Activated CD4-positive, alpha-beta T cell treated with anti-CD3 and anti-CD28 coated beads, Interleukin-2, Interleukin-4, amounts not matched to agents 100 ng/mL and 50 ng/mL, durations not matched to agents 16 hours and 8 hours (primary cell): ENCODE results near the gene CNTN5.

Experiments used
- DNase-seq: peaks from one replicate; pipeline ENCODE4 v3.0.0-alpha.2; 2020; ENCODE audit warnings: low spot score

The CNTN5 gene

GRCh38 chr11:100338144-100338840 is 1317.5 kb downstream of the CNTN5 start:
- no peak for DNase-seq

DNA sequence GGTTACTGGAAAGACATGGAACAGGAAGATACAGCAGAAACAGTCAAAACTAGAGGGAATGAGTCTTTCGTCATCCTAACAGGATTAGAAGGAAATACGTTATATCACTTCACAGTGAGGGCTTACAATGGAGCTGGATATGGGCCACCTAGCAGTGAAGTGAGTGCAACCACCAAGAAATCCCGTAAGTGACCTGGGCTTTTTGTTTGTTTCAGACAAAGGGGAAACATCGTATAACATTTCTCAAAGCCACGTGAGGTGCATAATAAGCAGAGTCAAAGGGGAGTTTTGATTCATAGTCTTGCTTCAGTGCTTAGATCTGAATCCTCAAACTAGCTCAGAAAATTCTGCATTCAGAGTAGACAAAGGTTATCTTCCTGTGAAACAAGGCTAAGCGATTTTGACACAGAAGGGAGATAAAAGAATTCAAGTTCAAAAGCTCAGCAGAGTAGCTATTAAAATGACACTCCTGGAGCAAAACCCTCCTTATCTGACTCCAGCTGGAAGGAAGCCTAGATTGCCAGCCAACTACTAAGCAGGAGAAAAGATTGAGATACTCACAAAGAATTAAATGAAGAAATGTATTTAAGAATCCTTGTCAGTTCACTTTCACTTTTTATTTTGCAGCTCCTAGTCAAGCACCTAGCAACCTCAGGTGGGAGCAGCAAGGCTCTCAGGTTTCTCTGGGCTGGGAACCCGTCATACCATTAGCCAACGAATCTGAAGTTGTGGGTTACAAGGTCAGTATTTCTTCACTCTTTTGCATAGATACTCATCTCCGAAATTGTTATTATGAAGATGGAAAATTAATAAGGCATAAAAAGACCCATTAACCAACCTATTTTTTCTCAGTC is 1319.9 kb downstream of the CNTN5 start:
- no peak for DNase-seq

DNA sequence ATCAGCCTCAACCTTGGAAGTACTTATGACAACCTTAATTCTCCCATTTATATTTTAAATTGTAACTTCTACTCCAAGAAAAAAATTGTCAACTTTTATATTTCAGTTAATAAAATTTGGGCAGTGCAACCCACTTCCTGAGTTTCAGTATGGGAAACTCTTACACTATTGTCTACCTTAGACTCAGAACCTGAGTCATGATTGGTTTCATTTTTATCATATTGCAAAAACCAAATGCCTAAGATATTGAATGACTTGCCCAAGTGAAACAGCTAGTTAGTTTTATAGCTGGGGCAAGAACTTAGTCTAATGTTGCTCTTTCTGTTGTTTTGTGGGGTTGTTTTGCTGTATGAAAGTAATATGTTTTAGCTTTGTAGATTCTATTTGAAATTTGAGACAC is 1332.3 kb downstream of the CNTN5 start:
- DNase-seq: no peak

- no peak for DNase-seq
Measured at GRCh38 chr11:100354736-100355135, 1334.0 kb downstream of the CNTN5 start.

GRCh38 chr11:100356035-100356434 is 1335.3 kb downstream of the CNTN5 start:
- DNase-seq: no peak

- no peak for DNase-seq
Measured at GRCh38 chr11:100359281-100359680, 1338.5 kb downstream of the CNTN5 start.

- DNase-seq: no peak
Measured at GRCh38 chr11:100367892-100368291, 1347.1 kb downstream of the CNTN5 start.

DNA sequence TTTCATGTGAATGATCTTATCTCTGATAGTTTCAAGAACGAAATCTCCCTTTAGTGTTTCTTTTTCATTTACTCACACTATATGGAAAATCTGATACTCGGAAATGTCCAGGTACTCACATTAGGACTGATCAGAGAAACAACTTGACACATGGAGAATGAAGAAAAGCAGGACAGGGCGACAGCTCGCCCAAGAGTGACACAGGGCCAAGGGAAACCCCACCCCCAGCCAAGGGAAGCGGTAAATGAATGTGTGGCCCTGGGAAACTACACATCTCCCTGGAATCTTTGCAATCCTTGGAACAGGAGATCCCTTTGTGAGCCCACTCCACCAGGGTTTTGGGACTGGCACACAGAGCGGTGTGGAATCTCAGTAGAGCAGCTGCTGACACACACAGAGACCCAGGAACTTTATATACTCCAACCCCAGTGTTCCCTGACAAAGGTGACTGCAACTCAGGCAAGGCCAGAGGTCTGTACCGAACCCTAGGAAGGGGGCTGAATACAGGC is 1362.7 kb downstream of the CNTN5 start:
- no peak for DNase-seq

DNA sequence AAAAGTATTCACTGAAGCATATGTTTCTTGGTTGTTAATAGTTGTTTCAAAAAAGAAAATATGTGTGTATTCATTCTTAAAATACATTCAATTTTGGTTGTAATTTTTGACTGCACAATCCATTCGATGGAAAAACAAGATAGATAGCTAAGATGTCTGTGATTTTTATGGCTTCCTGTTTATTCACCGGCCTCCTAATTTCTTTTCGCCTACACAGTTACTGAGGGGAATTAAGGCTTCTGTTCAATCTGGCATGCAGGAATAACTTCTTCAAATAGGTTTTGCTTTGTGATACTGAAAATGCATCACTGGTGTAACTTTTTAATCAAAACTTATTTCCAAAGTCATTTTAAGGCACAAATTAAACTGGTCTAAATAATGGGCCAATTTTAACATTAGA is 1375.5 kb downstream of the CNTN5 start:
- no peak for DNase-seq

DNA sequence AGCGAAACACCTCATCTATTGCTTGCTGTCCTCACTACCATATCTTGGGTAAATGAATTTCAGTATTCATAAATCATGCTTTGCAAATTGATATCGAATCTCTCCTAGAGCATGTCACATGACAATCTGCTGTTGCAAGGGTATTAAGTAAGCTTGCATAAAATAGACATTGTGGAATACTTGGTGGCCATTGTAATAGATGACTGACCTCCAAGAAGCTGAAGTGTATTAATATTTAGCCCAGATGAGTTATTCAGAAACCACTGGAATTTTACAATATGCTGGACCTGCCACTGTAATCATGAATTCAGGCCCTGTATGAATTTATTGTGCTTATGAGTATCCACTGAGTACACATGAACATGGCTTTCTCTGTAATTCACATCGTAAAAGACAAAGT is 1376.7 kb downstream of the CNTN5 start:
- DNase-seq: no peak

DNA sequence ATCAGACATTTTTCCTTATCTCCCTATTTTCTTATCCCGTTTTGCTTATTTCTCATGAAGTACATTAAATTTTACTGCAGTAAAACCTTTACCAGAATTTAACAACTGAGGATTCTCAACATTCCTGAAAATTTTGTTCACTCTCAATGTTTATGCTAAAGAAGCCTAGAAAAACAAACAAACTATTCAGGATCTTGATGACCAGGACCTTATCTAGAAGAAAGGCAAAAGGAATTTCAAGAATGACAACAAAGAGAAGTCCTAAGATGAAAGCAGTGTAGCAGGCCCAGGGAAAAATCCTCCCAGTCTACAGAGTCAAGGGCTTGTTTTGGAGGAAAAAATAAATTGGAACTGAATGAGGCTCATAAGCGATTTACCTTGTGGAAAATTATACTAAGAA is 1383.1 kb downstream of the CNTN5 start:
- DNase-seq: no peak

GRCh38 chr11:100404907-100405306 is 1384.2 kb downstream of the CNTN5 start:
- no peak for DNase-seq
